ENCODE data around the gene TCF4.

The TCF4 gene

DNA sequence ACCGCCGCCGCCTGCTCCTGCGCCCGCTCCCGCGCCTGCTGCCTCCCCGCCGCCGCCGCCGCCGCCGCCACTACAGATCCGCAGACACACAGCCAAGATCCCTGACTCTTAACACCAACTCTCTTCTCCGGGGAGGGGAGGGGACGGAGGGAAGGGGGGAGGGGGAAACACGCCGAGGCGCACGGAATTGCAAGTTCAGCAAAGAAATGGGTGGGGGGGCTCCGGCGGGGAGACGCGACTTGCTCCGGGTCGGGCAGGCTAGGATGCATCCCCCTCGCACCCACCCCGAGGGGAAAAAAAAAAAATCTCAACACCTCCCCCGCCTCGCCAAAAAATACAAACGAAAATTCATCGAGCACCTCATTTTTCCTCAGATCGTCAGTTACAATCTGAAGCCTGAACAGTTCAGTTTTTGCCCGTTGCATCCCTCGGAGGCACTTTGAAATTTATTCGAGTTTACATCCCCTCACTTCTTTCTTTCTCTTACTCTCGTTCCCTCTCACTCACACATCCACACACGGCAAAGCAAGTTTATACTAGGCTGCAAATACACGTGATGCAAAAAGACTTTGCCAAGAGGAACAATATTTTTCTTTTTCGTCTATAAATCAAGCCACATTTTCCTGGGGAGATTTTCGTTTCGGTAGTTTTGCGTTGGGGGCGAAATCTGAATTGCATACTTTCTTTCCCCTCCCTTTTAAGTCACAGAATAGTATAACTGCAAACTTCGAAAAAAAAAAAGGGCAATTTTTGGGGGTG lies at the start of gene TCF4:
Gene TCF4, minus strand, starts transcription at position 82 of the 759 bp plus-strand sequence. CDS start 1,076 bp downstream, outside the sequence.
- TF ChIP-seq, protein P1, sequence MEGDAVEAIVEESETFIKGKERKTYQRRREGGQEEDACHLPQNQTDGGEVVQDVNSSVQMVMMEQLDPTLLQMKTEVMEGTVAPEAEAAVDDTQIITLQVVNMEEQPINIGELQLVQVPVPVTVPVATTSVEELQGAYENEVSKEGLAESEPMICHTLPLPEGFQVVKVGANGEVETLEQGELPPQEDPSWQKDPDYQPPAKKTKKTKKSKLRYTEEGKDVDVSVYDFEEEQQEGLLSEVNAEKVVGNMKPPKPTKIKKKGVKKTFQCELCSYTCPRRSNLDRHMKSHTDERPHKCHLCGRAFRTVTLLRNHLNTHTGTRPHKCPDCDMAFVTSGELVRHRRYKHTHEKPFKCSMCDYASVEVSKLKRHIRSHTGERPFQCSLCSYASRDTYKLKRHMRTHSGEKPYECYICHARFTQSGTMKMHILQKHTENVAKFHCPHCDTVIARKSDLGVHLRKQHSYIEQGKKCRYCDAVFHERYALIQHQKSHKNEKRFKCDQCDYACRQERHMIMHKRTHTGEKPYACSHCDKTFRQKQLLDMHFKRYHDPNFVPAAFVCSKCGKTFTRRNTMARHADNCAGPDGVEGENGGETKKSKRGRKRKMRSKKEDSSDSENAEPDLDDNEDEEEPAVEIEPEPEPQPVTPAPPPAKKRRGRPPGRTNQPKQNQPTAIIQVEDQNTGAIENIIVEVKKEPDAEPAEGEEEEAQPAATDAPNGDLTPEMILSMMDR (IDR thresholded peaks at IDR 0.05; ENCODE audit: low read depth, low read length, missing control alignments): no peak
- DNase-seq (ENCODE audit: extremely low read depth, low read depth): peak; percentile 22
- peak within 1 kb of the TSS; percentile 68 for H3K4me3 ChIP-seq (replicated peaks; ENCODE audit: low read depth, low read length)

DNA sequence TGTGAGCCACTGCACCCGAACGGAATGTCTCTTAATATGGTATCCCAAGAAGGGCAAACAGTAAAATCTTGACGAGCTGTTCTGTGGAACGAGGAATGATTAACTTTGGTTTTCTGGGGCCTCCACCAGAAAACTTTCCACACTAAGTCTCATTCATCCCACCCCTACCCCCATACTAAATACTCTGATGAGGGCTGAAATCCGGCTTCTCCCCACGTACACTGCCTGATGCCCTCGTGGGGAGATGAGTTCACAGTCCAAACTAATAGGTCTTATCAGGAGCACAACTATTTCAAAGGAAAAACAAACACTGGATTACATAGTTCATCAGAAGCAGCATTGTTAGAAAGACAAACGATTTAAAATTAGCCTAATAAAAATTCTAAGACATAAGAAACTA lies 49.2 kb upstream of the TCF4 start:
- TF ChIP-seq, protein P1 (IDR thresholded peaks at IDR 0.05; ENCODE audit: low read depth, low read length, missing control alignments): no peak
- H3K4me3 ChIP-seq (replicated peaks; ENCODE audit: low read depth, low read length): no peak overlapping the region
- DNase-seq (ENCODE audit: extremely low read depth, low read depth): no peak

DNA sequence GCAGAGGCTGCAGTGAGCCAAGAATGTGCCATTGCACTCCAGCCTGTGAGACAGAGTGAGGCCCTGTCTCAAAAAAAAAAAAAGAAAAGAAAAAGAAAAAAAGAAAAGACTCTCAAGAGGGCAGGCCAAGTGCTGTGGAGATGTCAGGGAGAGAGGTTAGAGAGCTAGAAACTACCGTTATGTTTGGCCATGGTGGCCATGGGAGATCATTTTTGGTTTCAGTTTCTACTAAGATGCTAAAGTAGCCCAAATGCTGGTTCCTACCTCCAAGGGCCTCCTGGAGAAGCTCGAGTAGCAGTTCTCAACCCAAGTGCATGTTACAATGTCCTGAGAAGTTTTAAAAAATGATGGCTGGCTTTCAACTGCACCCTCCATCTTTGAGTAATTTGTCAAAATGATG lies 47.4 kb upstream of the TCF4 start:
- no peak overlapping the region for H3K4me3 ChIP-seq (replicated peaks; ENCODE audit: low read depth, low read length)
- TF ChIP-seq, protein P1 (IDR thresholded peaks at IDR 0.05; ENCODE audit: low read depth, low read length, missing control alignments): no peak
- no peak for DNase-seq (ENCODE audit: extremely low read depth, low read depth)

DNA sequence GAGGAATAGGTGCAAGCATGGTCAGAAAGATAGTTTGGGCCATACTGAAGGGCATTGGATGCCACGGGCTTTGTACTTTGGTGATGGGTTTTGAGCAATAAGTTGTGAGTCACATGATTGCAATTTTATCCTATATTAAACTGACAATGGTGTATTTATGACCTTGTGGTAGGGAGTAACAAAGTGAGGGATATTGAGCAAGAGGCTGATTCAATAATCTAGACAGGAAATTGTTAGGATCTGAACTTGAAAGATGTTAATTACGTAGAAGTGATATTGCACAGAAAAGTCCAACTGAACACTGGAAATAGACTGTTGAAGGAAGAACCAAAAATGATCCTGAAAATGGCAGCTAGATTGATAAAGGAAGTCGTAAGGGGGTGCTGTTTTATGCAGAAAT lies 46.6 kb upstream of the TCF4 start:
- TF ChIP-seq, protein P1 (IDR thresholded peaks at IDR 0.05; ENCODE audit: low read depth, low read length, missing control alignments): no peak
- H3K4me3 ChIP-seq (replicated peaks; ENCODE audit: low read depth, low read length): no peak overlapping the region
- DNase-seq (ENCODE audit: extremely low read depth, low read depth): peak; percentile 10

DNA sequence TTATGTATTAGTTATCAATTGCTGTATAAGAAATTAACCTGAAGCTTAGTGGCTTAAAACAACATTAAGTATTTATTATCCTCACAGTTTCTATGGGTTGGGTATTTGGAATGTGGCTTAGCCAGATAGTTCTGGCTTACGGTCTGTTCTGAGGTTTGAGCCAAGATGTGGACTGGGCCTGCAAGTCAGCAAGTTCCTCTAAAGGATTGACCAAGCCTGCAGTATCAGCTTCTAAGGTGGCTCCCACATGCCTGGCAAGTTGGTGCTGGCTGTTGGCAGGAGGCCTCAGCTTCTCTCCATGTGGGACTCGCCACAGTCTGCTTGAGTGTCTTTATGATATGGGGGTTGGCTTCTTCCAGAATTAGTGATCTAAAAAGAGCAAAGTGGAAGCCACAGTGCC lies 45.0 kb upstream of the TCF4 start:
- no peak for DNase-seq (ENCODE audit: extremely low read depth, low read depth)
- TF ChIP-seq, protein P1 (IDR thresholded peaks at IDR 0.05; ENCODE audit: low read depth, low read length, missing control alignments): no peak
- H3K4me3 ChIP-seq (replicated peaks; ENCODE audit: low read depth, low read length): no peak overlapping the region

DNA sequence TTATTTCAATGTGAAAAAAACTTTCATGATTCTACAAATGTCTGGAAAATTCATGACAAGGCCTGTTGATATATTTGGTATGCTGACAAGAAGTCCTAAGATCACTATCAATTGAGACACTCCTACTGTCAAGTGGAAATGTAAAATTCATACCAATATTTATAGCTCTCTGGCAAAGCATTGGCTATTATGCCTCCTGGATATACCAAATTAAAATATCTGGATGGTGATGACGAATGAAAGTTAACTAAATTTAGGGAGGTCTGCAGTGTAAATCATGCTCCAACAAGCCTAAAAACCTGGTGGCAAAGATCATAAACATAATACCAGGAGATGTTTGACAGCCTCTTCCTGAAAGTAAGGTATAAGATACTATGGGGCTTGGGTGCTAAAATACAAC lies 41.1 kb upstream of the TCF4 start:
- TF ChIP-seq, protein P1 (IDR thresholded peaks at IDR 0.05; ENCODE audit: low read depth, low read length, missing control alignments): no peak
- H3K4me3 ChIP-seq (replicated peaks; ENCODE audit: low read depth, low read length): no peak overlapping the region
- DNase-seq (ENCODE audit: extremely low read depth, low read depth): no peak
